ENCODE measurements around the gene FHAD1.

Gene FHAD1

DNA sequence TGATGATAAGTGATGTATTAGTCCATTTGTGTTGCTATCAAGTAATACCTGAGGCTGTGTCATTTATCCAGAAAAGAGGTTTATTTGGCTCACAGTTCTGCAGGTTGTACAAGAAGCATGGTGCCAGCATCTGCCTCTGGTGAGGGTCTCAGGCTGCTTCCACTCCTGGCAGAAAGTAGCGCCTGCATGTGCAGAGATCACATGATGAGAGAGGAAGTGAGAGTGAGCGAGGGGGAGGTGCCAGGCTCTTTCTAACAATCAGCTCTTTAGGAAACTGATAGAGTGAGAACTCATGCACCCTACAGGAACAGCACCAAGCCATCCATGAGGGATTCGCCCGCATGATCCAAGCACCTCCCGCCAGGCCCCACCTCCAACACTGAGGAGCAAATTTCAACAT, 2.2 kb upstream of the FHAD1 start:
- Histone ChIP-seq H3K9ac (no peak overlapping the region), H2AFZ (no peak overlapping the region), H3K4me1 (no peaks in the 10 kb centered on the region), H3K27me3 (ENCODE audit: control insufficient read depth, insufficient read depth, low read length) (no peaks in the 10 kb centered on the region), H3K79me2 (no peaks in the 10 kb centered on the region), H3K9me3 (ENCODE audit: control insufficient read depth, low read length) (no peaks in the 10 kb centered on the region), H3K4me2 (ENCODE audit: low read length) (no peak overlapping the region), H3K36me3 (ENCODE audit: control insufficient read depth, insufficient read depth, low read length) (no peaks in the 10 kb centered on the region), H3K4me3 (ENCODE audit: low read depth, low read length) (no peak overlapping the region), H3K27ac (no peak overlapping the region)
- TF ChIP-seq, protein P1, sequence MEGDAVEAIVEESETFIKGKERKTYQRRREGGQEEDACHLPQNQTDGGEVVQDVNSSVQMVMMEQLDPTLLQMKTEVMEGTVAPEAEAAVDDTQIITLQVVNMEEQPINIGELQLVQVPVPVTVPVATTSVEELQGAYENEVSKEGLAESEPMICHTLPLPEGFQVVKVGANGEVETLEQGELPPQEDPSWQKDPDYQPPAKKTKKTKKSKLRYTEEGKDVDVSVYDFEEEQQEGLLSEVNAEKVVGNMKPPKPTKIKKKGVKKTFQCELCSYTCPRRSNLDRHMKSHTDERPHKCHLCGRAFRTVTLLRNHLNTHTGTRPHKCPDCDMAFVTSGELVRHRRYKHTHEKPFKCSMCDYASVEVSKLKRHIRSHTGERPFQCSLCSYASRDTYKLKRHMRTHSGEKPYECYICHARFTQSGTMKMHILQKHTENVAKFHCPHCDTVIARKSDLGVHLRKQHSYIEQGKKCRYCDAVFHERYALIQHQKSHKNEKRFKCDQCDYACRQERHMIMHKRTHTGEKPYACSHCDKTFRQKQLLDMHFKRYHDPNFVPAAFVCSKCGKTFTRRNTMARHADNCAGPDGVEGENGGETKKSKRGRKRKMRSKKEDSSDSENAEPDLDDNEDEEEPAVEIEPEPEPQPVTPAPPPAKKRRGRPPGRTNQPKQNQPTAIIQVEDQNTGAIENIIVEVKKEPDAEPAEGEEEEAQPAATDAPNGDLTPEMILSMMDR (IDR thresholded peaks at IDR 0.05) = no peak

DNA sequence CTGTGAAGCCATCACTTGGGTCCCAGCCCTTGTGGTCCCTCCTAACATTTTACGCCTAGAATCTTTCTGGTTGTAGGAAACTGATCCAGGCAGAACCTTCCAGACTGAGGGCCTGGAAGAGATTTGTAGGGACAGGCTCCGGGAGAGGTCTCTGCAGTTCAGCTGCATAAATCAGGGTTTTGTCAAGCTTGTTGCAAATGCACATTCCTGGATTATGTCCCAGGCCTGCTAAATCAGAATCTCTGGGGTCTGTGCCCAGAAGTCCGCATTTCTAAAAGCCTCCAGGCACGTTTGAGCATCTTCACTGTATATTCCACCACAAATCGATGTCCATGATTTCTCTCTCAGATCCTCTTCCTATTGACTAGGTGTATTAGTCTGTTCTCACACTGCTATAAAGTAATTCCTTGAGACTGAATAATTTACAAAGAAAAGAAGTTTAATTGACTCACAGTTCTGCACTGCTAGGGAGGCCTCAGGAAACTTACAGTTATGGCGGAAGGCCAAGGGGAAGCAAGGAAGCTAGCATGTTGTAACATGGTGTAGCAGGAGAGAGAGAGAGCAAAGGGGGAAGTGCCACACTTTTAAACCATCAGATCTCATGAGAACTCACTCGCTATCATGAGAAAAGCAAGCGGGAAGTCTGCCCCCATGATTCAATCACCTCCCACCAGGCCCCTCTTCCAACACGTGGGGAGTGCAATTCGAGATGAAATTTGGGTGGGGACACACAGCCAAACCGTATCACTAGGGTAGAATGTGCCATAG, 1.2 kb upstream of the FHAD1 start:
- Histone ChIP-seq H3K4me3 (ENCODE audit: low read depth, low read length) (no peak overlapping the region), H2AFZ (no peak overlapping the region), H3K9ac (no peak overlapping the region), H3K36me3 (ENCODE audit: control insufficient read depth, insufficient read depth, low read length) (no peaks in the 10 kb centered on the region), H3K79me2 (no peaks in the 10 kb centered on the region), H3K4me1 (no peaks in the 10 kb centered on the region), H3K27ac (no peak overlapping the region), H3K27me3 (ENCODE audit: control insufficient read depth, insufficient read depth, low read length) (no peaks in the 10 kb centered on the region), H3K4me2 (ENCODE audit: low read length) (no peak overlapping the region), H3K9me3 (ENCODE audit: control insufficient read depth, low read length) (no peaks in the 10 kb centered on the region)
- TF ChIP-seq, protein P1 (IDR thresholded peaks at IDR 0.05) = no peak

DNA sequence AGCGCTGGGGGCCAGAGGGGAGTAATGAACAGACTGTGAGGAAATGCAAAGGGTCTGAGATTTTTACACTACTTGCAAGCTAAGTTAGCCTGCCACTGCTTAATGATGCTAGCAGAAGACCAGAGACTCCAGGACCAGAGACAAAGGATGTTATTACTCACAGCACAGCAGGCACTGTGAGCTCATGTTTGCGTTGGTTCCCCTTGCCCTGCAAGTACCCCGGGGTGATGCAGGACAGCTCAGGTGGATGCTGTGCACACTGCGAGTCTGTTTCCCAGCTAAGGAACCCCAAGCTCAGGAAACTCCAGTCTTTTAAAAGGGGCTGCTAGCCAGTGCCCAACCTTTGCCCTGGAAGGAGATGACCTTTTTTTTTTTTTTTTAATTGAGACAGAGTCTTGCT, 1.2 kb downstream of the FHAD1 start:
- Histone ChIP-seq H3K9ac (no peak overlapping the region), H2AFZ (no peak overlapping the region), H3K4me1 (no peaks in the 10 kb centered on the region), H3K9me3 (ENCODE audit: control insufficient read depth, low read length) (no peaks in the 10 kb centered on the region), H3K4me3 (ENCODE audit: low read depth, low read length) (no peak overlapping the region), H3K79me2 (no peaks in the 10 kb centered on the region), H3K27me3 (ENCODE audit: control insufficient read depth, insufficient read depth, low read length) (no peaks in the 10 kb centered on the region), H3K27ac (no peak overlapping the region), H3K36me3 (ENCODE audit: control insufficient read depth, insufficient read depth, low read length) (no peaks in the 10 kb centered on the region), H3K4me2 (ENCODE audit: low read length) (no peak overlapping the region)
- TF ChIP-seq, protein P1 (IDR thresholded peaks at IDR 0.05) = no peak

DNA sequence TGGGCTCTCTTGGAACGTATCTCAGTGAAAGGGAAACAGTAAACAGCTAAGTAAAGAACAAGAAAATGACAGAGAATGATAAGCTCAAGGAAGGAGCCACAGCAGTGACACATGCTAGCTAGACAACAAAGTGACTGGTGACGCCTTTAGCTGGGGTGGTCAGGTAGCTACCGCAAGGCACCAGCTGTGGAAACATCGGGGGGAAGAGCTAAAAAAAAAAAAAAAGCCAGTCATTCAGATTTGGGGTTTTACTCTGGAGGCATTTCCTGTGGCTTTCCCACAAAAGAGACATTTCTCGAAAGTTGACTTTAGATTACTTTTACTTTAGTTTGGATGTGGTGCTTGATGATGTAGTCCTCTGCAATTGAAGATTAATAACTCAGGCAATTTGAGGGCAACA, 2.1 kb downstream of the FHAD1 start:
- Histone ChIP-seq H3K4me3 (ENCODE audit: low read depth, low read length) (no peak overlapping the region), H3K79me2 (no peaks in the 10 kb centered on the region), H3K4me1 (no peaks in the 10 kb centered on the region), H3K9me3 (ENCODE audit: control insufficient read depth, low read length) (no peaks in the 10 kb centered on the region), H3K27ac (no peak overlapping the region), H2AFZ (no peak overlapping the region), H3K4me2 (ENCODE audit: low read length) (no peak overlapping the region), H3K9ac (no peak overlapping the region), H3K27me3 (ENCODE audit: control insufficient read depth, insufficient read depth, low read length) (no peaks in the 10 kb centered on the region), H3K36me3 (ENCODE audit: control insufficient read depth, insufficient read depth, low read length) (no peaks in the 10 kb centered on the region)
- TF ChIP-seq, protein P1 (IDR thresholded peaks at IDR 0.05) = no peak

Data from parathyroid adenoma (tissue), 2 donors.